Measurements from ENCODE around the gene COMTD1. TPM values are rescaled to one million over a fixed set of nuclear protein-coding genes. Genes with fewer than 3 reads are reported as not detected.

Gene COMTD1
- total and polyA plus RNA-seq, 2 experiments from 2014 or later = 8.8 to 12.6 TPM

GRCh38 chr10:75211007-75211691 is 24.6 kb downstream of the COMTD1 start:
- Histone ChIP-seq H3K36me3 (ENCODE audit: low read depth) (peaks cover 40% of the 10 kb centered on the region), H3K4me2 (ENCODE audit: unreplicated experiment) (peak overlapping the region; percentile 90), H3F3A (ENCODE audit: insufficient read depth) (peaks cover 47% of the 10 kb centered on the region), H3K79me2 (ENCODE audit: insufficient read depth) (peaks cover 54% of the 10 kb centered on the region), H3K9me3 (ENCODE audit: low read depth) (no peaks in the 10 kb centered on the region), H3K4me3 (peak overlapping the region; percentile 85), H3K9ac (peak overlapping the region; percentile 98), H3K27ac (peak overlapping the region; percentile 99), H3K27me3 (replicated peaks; ENCODE audit: insufficient read depth) (no peaks in the 10 kb centered on the region), H3K4me1 (ENCODE audit: insufficient read depth) (peaks cover 39% of the 10 kb centered on the region), H4K20me1 (ENCODE audit: insufficient read depth) (no peaks in the 10 kb centered on the region; the same call in 1 of the 2 replicates), H3K9me2 (ENCODE audit: insufficient read depth) (no peaks in the 10 kb centered on the region), H2AFZ (0 out of 2 replicates have a peak overlapping the region, but pooled peaks have one; percentile 70)
- in situ Hi-C loops (cut with MboI) = no loop called here
- DNase-seq = peak; percentile 92
- 1% methylated on average over 31 to 35 of the region's 38 CpGs for WGBS, 2 experiments (ENCODE audit: low coverage in 1 of 2, low lambda C conversion rate in 2 of 2, missing lambda C conversion rate in 2 of 2)
- no peak for TF ChIP-seq EZH2 (IDR thresholded peaks at IDR 0.05; ENCODE audit: insufficient read depth, poor library complexity, severe bottlenecking)
- TF ChIP-seq EZH2phosphoT487 (IDR thresholded peaks at IDR 0.05; ENCODE audit: insufficient read depth, low read depth) = no peak

GRCh38 chr10:75210282-75211006 is 25.3 kb downstream of the COMTD1 start, which contains the start of gene VDAC2:
VDAC2 (plus strand) TSS chr10:75210796; CDS start chr10:75211159, 363 bp downstream.
- no peak for TF ChIP-seq EZH2 (IDR thresholded peaks at IDR 0.05; ENCODE audit: insufficient read depth, poor library complexity, severe bottlenecking)
- H3F3A ChIP-seq (ENCODE audit: insufficient read depth) = peaks cover 41% of the 10 kb centered on the region
- H3K9ac ChIP-seq = peak within 1 kb of the TSS; percentile 98
- DNase-seq = peak; percentile 94
- peaks cover 47% of the 10 kb centered on the region for H3K79me2 ChIP-seq (ENCODE audit: insufficient read depth)
- H3K9me3 ChIP-seq (ENCODE audit: low read depth) = no peaks in the 10 kb centered on the region
- H2AFZ ChIP-seq = peak within 1 kb of the TSS; percentile 70
- in situ Hi-C loops (cut with MboI) = no loop called here
- H3K36me3 ChIP-seq (ENCODE audit: low read depth) = peaks cover 33% of the 10 kb centered on the region
- H3K27ac ChIP-seq = peak within 1 kb of the TSS; percentile 99
- H3K27me3 ChIP-seq (replicated peaks; ENCODE audit: insufficient read depth) = no peaks in the 10 kb centered on the region
- peaks cover 31% of the 10 kb centered on the region for H3K4me1 ChIP-seq (ENCODE audit: insufficient read depth)
- 2% methylated on average over 51 to 52 of the region's 80 CpGs for WGBS, 2 experiments (ENCODE audit: low coverage in 1 of 2, low lambda C conversion rate in 2 of 2, missing lambda C conversion rate in 2 of 2)
- H3K9me2 ChIP-seq (ENCODE audit: insufficient read depth) = no peaks in the 10 kb centered on the region
- no peaks in the 10 kb centered on the region; the same call in 1 of the 2 replicates for H4K20me1 ChIP-seq (ENCODE audit: insufficient read depth)
- peak within 1 kb of the TSS; percentile 85 for H3K4me3 ChIP-seq
- H3K4me2 ChIP-seq (ENCODE audit: unreplicated experiment) = peak within 1 kb of the TSS; percentile 90

- TF ChIP-seq EZH2phosphoT487 (IDR thresholded peaks at IDR 0.05; ENCODE audit: insufficient read depth, low read depth) (no peak), EZH2 (IDR thresholded peaks at IDR 0.05; ENCODE audit: insufficient read depth, poor library complexity, severe bottlenecking) (no peak)
- H3K79me2 ChIP-seq (ENCODE audit: insufficient read depth) = peaks cover 41% of the 10 kb centered on the region
- in situ Hi-C loops (cut with MboI) = no loop called here
- H3K4me2 ChIP-seq (ENCODE audit: unreplicated experiment) = peak overlapping the region; percentile 90
- H3K4me1 ChIP-seq (ENCODE audit: insufficient read depth) = peaks cover 29% of the 10 kb centered on the region
- peaks cover 39% of the 10 kb centered on the region for H3F3A ChIP-seq (ENCODE audit: insufficient read depth)
- peak; percentile 95 for DNase-seq
- peak overlapping the region; percentile 85 for H3K4me3 ChIP-seq
- WGBS, 2 experiments (ENCODE audit: low coverage in 1 of 2, low lambda C conversion rate in 2 of 2, missing lambda C conversion rate in 2 of 2) = 1 to 2% methylated on average over 19 of the region's 19 CpGs
- H4K20me1 ChIP-seq (ENCODE audit: insufficient read depth) = no peaks in the 10 kb centered on the region; the same call in 1 of the 2 replicates
- no peaks in the 10 kb centered on the region for H3K9me3 ChIP-seq (ENCODE audit: low read depth)
- peak overlapping the region; percentile 70 for H2AFZ ChIP-seq
- H3K27ac ChIP-seq = peak overlapping the region; percentile 99
- no peaks in the 10 kb centered on the region for H3K9me2 ChIP-seq (ENCODE audit: insufficient read depth)
- H3K27me3 ChIP-seq (replicated peaks; ENCODE audit: insufficient read depth) = no peaks in the 10 kb centered on the region
- peaks cover 30% of the 10 kb centered on the region for H3K36me3 ChIP-seq (ENCODE audit: low read depth)
- peak overlapping the region; percentile 98 for H3K9ac ChIP-seq
Measured at GRCh38 chr10:75209921-75210281, 25.9 kb downstream of the COMTD1 start.

GRCh38 chr10:75209086-75209920 is 26.5 kb downstream of the COMTD1 start:
- 76 to 77% methylated on average over 16 of the region's 16 CpGs for WGBS, 2 experiments (ENCODE audit: low coverage in 1 of 2, low lambda C conversion rate in 2 of 2, missing lambda C conversion rate in 2 of 2)
- in situ Hi-C loops (cut with MboI) = no loop called here

More at GRCh38 chr10:75209086-75209920, 26.5 kb downstream of the COMTD1 start:
- Histone ChIP-seq H3K36me3 (ENCODE audit: low read depth) (peaks cover 24% of the 10 kb centered on the region), H3K4me1 (ENCODE audit: insufficient read depth) (peaks cover 33% of the 10 kb centered on the region), H4K20me1 (ENCODE audit: insufficient read depth) (no peaks in the 10 kb centered on the region; the same call in 1 of the 2 replicates), H3F3A (ENCODE audit: insufficient read depth) (peaks cover 33% of the 10 kb centered on the region), H3K4me2 (ENCODE audit: unreplicated experiment) (peak overlapping the region; percentile 90), H3K79me2 (ENCODE audit: insufficient read depth) (peaks cover 36% of the 10 kb centered on the region), H3K27me3 (replicated peaks; ENCODE audit: insufficient read depth) (no peaks in the 10 kb centered on the region), H3K27ac (peak overlapping the region; percentile 99), H3K9me3 (ENCODE audit: low read depth) (no peaks in the 10 kb centered on the region), H3K9me2 (ENCODE audit: insufficient read depth) (no peaks in the 10 kb centered on the region), H3K4me3 (peak overlapping the region; percentile 85), H3K9ac (peak overlapping the region; percentile 98), H2AFZ (peak overlapping the region; percentile 70)
- no peak for DNase-seq
- no peak for TF ChIP-seq EZH2phosphoT487 (IDR thresholded peaks at IDR 0.05; ENCODE audit: insufficient read depth, low read depth)
